Skin of body (tissue), 1 donor: ENCODE data around the gene DCAF8L2. TPM values are rescaled to one million over a fixed set of nuclear protein-coding genes. Genes with fewer than 3 reads are reported as not detected.

ENCODE experiments used
- total RNA-seq: library from RNA; depleted of rRNA; stranded (reverse); fragments of >200 nt; gene quantifications from one replicate; pipeline ENCODE4 v1.2.3, GENCODE V29; 2014

The DCAF8L2 gene
- total RNA-seq, 1 donor from 2014 or later, result not detected

Other genes with a start within 250 kb of the DCAF8L2 start
- not detected for gene PPP4R3C, start 127.0 kb upstream of the DCAF8L2 start, total RNA-seq
- not detected for gene MAGEB10, start 217.6 kb downstream of the DCAF8L2 start, total RNA-seq